ENCODE measurements around the gene SYTL1. TPM values are rescaled to one million over a fixed set of nuclear protein-coding genes. Genes with fewer than 3 reads are reported as not detected.
A peak's percentile ranks its signal among the peaks of the same experiment; 100 is the strongest.

SYTL1 gene
- total RNA-seq, 3 donors from 2014 or later (not counting 1 experiment from before 2014, with no cell fraction given), result 244 to 312 (median 273) TPM

DNA sequence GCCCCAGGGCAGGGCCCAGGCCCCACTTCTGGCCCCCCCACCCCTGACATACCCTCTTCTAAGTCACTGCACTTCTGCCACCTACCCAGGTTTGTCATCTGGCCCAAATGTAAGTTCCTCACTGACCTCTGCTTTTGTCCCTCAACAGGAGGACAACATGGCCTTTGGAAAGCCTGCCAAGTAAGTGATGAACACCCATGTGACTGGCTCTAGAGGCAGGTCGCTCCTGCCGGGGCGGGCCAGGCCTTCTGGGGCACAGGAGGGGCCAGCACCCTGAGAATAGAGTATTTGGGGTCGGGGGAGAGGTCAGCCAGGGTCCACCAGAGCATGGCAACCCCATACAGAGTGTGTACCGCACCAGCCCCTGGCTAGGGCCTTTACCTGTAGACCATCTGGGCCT, 9.9 kb upstream of the SYTL1 start:
- peaks cover 21% of the 10 kb centered on the region for H3K4me1 ChIP-seq (ENCODE audit: control insufficient read depth, insufficient read depth, low read length)
- Mint-ChIP-seq H3K36me3 (no peaks in the 10 kb centered on the region), H3K27ac (peak overlapping the region; percentile 69 to 78), H3K4me3 (peak overlapping the region; percentile 6), H3K4me1 (peaks cover 34 to 44% of the 10 kb centered on the region in 2 donors), H3K27me3 (ENCODE audit: low read depth in 2 of 2) (no peaks in the 10 kb centered on the region), H3K9me3 (no peaks in the 10 kb centered on the region)
- intact Hi-C loops (cut with micrococcal nuclease), result loop anchor here (2.0 kb wide), 1 partner anchor 63 kb away; no protein-coding TSS in a partner anchor
- TF ChIP-seq, protein P1, sequence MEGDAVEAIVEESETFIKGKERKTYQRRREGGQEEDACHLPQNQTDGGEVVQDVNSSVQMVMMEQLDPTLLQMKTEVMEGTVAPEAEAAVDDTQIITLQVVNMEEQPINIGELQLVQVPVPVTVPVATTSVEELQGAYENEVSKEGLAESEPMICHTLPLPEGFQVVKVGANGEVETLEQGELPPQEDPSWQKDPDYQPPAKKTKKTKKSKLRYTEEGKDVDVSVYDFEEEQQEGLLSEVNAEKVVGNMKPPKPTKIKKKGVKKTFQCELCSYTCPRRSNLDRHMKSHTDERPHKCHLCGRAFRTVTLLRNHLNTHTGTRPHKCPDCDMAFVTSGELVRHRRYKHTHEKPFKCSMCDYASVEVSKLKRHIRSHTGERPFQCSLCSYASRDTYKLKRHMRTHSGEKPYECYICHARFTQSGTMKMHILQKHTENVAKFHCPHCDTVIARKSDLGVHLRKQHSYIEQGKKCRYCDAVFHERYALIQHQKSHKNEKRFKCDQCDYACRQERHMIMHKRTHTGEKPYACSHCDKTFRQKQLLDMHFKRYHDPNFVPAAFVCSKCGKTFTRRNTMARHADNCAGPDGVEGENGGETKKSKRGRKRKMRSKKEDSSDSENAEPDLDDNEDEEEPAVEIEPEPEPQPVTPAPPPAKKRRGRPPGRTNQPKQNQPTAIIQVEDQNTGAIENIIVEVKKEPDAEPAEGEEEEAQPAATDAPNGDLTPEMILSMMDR (IDR thresholded peaks at IDR 0.05), result no peak
- ATAC-seq, result no peak
- peaks cover 63% of the 10 kb centered on the region for H3K36me3 ChIP-seq (ENCODE audit: control insufficient read depth, insufficient read depth, low read length)
- no peaks in the 10 kb centered on the region for H3K9me3 ChIP-seq (ENCODE audit: control insufficient read depth, insufficient read depth, low read length)
- H3K27ac ChIP-seq (ENCODE audit: low read length), result no peak overlapping the region
- WGBS (ENCODE audit: insufficient coverage), result 95% methylated on average over 5 of the region's 5 CpGs
- no peak overlapping the region for H3K4me3 ChIP-seq (ENCODE audit: low read length)
- no peak for DNase-seq
- no peaks in the 10 kb centered on the region for H3K27me3 ChIP-seq (ENCODE audit: control insufficient read depth, insufficient read depth, low read length)

DNA sequence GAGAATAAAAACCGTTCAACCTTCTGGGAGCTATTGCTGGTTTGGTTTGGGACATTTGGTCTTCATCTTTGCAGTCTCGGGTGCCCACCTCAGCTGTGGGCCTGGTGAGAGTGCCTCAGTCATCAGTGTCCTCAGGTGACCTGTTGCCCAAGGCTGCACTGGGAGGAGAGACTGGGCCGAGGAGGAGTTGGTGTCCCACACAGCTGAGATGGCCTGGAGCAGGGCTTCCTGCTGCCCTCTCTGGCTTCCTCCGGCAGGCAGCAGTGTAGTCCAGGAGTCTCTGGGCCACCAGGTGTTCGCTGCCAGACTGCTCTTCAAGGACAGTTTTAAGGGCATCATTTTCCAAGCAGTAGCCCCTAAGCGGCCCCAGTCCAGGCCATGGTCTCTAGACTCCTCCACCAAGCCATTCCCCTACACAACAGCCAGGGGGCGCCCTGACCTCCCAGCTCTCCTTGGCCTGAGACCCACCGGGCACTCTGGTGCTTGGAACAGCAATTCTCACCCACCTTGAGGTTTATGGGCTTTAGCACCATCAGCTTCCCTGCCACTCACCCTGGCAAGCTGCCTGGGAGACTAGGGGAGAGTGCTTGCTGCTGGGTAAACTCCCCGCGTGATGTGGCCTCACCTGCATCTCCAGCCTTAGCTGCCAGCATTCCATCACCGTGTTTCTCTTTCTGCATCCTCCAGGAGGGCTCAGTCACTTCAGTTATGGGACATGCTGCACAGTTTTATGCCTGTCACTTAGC, 9.1 kb upstream of the SYTL1 start:
- WGBS (ENCODE audit: insufficient coverage), result 66% methylated on average over 11 of the region's 11 CpGs
- Mint-ChIP-seq H3K4me1 (peaks cover 33 to 42% of the 10 kb centered on the region in 2 donors), H3K27me3 (ENCODE audit: low read depth in 2 of 2) (no peaks in the 10 kb centered on the region), H3K27ac (peak overlapping the region; percentile 69 to 78), H3K36me3 (no peaks in the 10 kb centered on the region), H3K9me3 (no peaks in the 10 kb centered on the region), H3K4me3 (peak overlapping the region; percentile 35)
- peak; percentile 65 to 82 for DNase-seq
- Histone ChIP-seq H3K36me3 (ENCODE audit: control insufficient read depth, insufficient read depth, low read length) (peaks cover 61% of the 10 kb centered on the region), H3K4me1 (ENCODE audit: control insufficient read depth, insufficient read depth, low read length) (peaks cover 21% of the 10 kb centered on the region), H3K27me3 (ENCODE audit: control insufficient read depth, insufficient read depth, low read length) (no peaks in the 10 kb centered on the region), H3K27ac (ENCODE audit: low read length) (no peak overlapping the region), H3K4me3 (ENCODE audit: low read length) (no peak overlapping the region), H3K9me3 (ENCODE audit: control insufficient read depth, insufficient read depth, low read length) (no peaks in the 10 kb centered on the region)
- ATAC-seq, result peak; percentile 82 to 96 (median 92)
- TF ChIP-seq, protein P1 (IDR thresholded peaks at IDR 0.05), result peak; percentile 89
- intact Hi-C loops (cut with micrococcal nuclease), result loop anchor here (2.0 kb wide), 1 partner anchor 62 kb away; no protein-coding TSS in a partner anchor

DNA sequence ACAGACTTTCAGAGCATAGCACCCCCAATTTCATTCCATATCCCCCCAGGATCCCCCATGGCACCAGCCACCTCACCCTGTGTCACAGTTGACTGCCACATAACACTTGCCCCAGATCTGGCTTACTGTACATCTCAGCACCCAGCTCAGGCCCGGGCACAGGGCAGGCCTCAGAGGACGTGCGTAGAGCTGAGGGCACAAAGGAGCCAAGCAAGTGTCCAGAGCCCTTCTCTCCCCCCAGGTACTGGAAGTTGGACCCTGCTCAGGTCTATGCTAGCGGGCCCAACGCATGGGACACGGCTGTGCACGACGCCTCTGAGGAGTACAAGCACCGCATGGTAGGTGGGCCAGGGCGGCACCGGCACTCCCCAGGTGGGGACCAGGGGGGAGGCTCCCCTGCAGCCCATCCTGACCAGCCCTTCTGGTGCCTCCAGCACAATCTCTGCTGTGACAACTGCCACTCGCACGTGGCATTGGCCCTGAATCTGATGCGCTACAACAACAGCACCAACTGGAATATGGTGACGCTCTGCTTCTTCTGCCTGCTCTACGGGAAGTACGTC, 8.0 kb upstream of the SYTL1 start:
- Mint-ChIP-seq H3K9me3 (no peaks in the 10 kb centered on the region), H3K27ac (peak overlapping the region in 1 of 2 donors; percentile 69)
- ATAC-seq, result no peak

More for the DNA sequence above, 8.0 kb upstream of the SYTL1 start:
- H3K27ac ChIP-seq (ENCODE audit: low read length), result no peak overlapping the region
- no peaks in the 10 kb centered on the region for H3K27me3 ChIP-seq (ENCODE audit: control insufficient read depth, insufficient read depth, low read length)
- no peaks in the 10 kb centered on the region for H3K27me3 Mint-ChIP-seq (ENCODE audit: low read depth in 2 of 2)
- peaks cover 54% of the 10 kb centered on the region for H3K36me3 ChIP-seq (ENCODE audit: control insufficient read depth, insufficient read depth, low read length)
- 96% methylated on average over 17 of the region's 17 CpGs for WGBS (ENCODE audit: insufficient coverage)
- no peak overlapping the region for H3K4me3 Mint-ChIP-seq
- peaks cover 21% of the 10 kb centered on the region for H3K4me1 ChIP-seq (ENCODE audit: control insufficient read depth, insufficient read depth, low read length)
- no peak overlapping the region for H3K4me3 ChIP-seq (ENCODE audit: low read length)
- intact Hi-C loops (cut with micrococcal nuclease), result loop anchor here (2.0 kb wide), 1 partner anchor 61 kb away; no protein-coding TSS in a partner anchor
- H3K4me1 Mint-ChIP-seq, result peaks cover 23 to 33% of the 10 kb centered on the region in 2 donors
- TF ChIP-seq, protein P1 (IDR thresholded peaks at IDR 0.05), result no peak
- no peak for DNase-seq
- H3K9me3 ChIP-seq (ENCODE audit: control insufficient read depth, insufficient read depth, low read length), result no peaks in the 10 kb centered on the region
- H3K36me3 Mint-ChIP-seq, result no peaks in the 10 kb centered on the region
